NCI-H146 (cell line): Measurements from ENCODE around the gene TRIM61.
"Not testable (repeated sequence)": the region's sequence is repeated elsewhere in the genome, so short reads cannot be mapped to it uniquely, and the experiment has no call there.

Experiments
- DNase-seq: peaks from one replicate; lab custom pipeline; 2025; lab: John Stamatoyannopoulos, UW

Gene TRIM61

DNA sequence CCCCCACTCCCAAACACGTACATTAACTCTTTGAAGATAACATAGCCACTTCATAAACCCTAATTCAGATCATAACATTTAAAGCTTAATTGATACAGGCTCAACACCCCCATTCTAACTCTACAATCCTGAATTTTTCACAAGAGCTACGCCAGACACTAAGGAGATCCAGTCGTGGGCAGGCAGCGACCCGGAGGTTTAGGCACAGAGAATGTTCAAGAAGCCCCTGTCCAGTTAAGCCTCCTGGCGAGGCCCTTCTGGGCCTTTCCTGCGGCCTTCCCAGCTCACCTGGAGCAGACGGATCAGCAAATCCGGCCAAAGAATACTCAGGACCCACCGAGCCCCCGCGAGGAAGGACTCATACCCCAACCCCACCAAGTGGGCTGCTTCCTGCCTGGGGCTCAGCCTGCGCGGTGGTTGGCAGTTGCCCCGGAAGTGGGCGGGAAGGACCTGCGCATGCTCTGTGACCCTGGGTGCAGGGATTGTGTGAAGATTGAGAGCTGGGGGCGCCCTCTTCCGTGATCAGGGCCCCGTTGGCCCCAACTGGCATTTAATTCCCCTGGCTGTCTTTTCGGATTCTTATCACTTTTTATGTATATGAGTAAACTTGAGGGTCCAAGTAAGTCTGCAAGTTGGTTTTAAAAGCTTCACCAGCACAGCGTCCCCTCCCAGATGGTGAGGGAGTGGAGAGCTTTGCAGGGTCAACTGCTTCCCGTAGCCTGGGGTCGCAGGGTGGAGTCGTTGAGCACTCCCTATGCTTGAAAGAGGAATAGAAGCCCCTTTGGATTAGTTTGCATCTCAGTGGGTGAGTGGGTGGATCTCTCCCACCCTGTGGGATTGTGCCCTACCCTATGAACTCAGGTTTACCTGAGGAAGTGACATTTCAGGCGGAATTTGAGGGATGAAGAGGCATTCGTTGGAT lies at the start of gene TRIM61:
TRIM61 (minus strand) TSS at position 415 of the 922 bp plus-strand sequence. CDS start 7,655 bp downstream, outside the sequence.
- no peak for DNase-seq

DNA sequence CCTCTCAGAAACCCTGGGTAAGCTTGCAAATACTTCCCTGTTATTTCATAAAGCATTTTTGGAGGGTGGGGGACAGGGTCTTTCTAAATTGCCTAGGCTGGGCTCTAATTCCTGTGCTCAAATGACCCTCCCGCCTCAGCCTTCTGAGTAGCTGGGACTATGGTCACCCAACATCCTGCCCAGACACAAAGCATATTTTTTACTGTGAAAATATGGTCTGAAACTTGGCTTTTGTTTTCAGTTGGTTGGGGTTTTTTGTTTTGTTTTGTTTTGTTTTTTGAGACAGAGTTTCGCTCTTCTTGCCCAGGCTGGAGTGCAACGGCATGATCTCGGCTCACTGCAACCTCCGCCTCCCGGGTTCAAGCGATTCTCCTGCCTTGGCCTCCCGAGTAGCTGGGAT lies 48.3 kb upstream of the TRIM61 start:
- not testable (repeated sequence) for DNase-seq

DNA sequence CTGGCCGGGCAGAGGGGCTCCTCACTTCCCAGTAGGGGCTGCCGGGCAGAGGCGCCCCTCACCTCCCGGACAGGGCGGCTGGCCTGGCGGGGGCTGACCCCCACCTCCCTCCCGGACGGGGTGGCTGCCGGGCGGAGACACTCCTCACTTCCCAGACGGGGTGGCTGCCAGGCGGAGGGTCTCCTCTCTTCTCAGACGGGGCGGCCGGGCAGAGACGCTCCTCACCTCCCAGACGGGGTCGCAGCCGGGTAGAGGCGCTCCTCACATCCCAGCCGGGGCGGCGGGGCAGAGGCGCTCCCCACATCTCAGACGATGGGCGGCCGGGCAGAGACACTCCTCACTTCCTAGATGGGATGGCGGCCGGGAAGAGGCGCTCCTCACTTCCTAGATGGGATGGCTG lies 42.5 kb upstream of the TRIM61 start:
- not testable (repeated sequence) for DNase-seq

GRCh38 chr4:165016971-165017370 lies 39.5 kb upstream of the TRIM61 start:
- DNase-seq: no peak

DNA sequence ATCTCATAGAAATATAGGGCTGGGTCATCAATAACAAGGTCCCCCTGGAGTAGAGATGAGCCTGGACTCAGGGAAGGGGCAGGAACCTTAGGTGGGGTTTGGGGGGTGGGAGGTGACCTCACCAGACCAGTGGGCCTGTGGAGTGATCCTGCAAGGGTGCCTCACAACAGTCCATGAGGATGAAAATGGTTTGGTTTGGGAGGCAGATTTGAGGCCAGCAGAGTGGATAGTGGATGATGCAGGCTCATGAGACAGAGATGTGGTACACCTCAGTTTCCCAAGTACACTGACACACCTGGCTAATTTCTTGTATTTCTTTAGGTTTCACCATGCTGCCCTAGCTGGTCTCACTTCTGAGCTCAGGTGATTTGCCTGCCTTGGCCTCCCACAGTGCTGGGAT lies 36.2 kb upstream of the TRIM61 start:
- DNase-seq: no peak

- DNase-seq: no peak
These were observed 33.9 kb upstream of the TRIM61 start for GRCh38 chr4:165011403-165011802.

DNA sequence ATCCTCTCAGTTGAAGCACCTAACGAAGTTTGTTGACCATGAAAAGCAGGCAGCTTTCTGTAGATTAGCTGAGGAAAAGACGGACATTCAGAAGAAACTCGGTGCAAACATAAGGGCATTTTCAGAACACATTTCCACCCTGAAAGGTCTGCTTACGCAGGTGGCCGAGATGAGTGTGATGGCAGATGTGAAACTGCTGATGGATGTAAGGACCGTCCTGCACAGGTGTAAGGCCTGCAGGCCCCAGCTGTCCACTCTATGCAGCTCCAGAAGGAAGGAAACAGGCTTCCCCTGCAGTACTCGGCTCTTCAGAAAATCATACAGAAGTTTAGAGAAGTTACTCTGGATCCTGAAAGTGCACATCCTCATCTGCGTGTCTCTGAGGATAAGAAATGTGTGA lies 33.5 kb upstream of the TRIM61 start:
- no peak for DNase-seq

- no peak for DNase-seq
These were observed 33.0 kb upstream of the TRIM61 start for GRCh38 chr4:165010487-165010886.

DNA sequence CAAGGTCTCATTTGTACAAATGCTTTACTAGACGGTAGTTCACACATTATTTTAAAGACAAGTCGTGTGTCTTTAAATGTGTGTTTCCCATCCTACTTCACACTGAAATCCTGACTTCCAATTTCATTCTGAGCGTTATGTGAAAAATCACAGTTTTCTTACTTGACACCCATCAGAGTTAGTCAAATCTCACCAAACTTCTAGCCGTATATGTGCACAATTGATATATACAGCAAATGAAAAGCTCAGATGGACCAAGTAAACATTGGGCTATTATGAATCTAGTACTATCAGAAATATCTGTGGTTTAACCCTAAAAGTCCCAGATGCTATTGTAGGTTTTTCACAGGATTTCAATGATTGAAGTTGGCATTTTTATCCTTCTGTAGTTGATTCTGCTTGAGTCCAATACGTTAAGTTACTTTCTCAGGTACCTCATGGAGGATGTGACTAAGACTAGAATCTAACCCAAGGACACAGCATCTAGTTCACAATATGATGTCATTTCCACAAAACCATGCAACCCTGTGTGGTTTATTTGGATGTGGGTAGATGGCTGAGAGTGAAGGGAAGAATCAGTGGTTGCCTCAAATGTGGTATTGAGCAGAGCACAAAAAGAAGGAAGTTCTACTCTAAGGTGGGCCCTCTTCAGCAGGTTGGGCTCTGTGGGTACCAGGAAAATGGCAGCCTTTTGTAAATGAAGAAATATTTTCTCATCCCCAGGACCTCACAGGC lies 32.2 kb upstream of the TRIM61 start:
- no peak for DNase-seq

DNA sequence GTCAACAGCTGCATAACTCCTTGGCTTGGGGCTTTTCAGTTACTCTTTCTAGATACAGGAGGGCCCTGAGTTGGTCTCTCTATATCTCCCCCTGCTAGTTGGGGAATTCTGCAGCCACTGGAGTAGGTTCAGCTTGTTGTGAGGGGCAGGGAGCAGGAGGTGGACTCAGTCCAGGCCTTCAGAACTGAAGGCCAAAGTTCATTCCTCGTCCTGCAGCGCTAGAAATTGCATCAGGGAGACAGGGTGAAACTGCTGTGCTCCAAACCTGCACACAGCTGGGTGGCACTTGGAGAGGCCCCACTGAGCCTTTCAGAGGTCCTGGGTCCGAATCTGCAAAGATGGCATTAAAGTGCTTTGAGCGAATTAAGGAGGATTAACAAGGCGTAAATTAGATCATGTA lies 29.4 kb upstream of the TRIM61 start:
- no peak for DNase-seq

- DNase-seq: no peak
These were observed 29.0 kb upstream of the TRIM61 start for GRCh38 chr4:165006456-165006855.

DNA sequence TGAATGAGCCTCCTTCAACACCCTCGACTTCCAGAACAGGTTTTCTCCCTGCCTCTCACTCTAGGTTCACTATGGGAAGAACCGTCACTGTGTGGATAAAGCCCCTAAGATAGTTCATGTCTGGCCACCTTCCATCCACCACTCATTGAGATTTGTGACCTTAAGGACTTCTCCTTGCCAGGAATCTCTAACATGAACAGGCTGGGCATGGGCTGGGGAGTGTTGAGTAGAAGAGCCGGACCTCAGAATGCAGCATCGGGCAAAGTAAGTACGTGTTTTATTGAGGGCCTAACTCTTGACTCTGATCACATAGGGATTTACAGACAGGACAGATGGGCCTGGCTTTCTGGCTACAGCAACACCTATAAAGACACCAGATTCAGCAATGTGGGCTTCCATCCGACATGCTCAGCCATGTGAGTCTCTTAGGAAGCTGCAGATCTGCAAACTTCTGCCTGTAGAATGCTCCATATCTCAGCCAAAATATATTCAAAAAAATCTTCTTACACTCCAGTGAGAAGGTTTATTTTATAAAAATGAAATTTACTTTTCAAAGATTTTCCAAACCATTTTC lies 28.0 kb upstream of the TRIM61 start:
- no peak for DNase-seq

GRCh38 chr4:165001957-165002356 lies 24.5 kb upstream of the TRIM61 start:
- not testable (repeated sequence) for DNase-seq

DNA sequence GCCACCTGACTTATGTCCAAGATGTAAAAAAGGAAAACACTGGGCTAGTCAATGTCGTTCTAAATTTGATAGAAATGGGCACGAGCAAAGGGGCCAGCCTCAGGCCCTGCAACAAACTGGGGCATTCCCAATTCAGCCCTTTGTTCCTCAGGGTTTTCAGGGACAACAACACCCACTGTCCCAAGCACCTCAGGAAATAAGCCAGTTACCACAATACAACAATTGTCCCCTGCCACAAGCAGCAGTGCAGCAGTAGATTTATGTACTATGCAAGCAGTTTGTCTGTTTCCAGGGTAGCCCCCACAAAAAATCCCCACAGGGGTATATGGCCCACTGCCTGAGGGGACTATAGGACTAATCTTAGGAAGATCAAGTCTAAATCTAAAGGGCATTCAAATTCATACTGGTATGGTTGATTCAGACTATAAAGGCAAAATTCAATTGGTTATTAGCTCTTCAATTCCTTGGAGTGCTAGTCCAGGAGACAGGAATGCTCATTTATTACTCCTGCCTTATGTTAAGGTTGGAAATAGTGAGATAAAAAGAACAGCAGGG lies 21.1 kb upstream of the TRIM61 start:
- DNase-seq: not testable (repeated sequence)

DNA sequence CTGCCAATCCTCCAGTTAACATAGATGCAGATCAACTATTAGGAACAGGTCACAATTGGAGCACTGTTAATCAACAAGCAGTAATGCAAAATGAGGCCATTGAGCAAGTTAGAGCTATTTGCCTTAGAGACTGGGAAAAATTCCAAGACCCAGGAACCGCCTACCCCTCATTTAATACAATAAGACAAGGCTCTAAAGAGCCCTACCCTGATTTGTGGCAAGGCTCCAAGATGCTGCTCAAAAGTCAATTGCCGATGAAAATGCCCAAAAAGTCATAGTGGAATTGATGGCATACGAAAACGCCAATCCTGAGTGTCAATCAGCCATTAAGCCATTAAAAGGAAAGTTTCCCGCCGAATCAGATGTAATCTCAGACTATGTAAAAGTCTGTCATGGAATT lies 20.5 kb upstream of the TRIM61 start:
- DNase-seq: no peak

DNA sequence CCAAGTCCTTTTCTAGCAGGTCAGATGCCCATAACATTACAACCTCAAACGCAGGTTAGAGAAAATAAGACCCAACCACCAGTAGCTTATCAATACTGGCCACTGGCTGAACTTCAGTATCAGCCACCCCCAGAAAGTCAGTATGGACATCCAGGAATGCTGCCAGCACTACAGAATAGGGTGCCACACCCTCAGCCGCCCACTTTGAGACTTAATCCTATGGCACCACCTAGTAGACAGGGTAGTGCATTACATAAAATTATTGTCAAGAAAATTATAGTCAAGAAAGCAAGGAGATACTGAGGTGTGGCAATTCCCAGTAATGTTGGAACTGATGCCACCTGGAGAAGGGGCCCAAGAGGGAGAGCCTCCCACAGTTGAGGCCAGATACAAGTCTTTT lies 19.9 kb upstream of the TRIM61 start:
- no peak for DNase-seq

DNA sequence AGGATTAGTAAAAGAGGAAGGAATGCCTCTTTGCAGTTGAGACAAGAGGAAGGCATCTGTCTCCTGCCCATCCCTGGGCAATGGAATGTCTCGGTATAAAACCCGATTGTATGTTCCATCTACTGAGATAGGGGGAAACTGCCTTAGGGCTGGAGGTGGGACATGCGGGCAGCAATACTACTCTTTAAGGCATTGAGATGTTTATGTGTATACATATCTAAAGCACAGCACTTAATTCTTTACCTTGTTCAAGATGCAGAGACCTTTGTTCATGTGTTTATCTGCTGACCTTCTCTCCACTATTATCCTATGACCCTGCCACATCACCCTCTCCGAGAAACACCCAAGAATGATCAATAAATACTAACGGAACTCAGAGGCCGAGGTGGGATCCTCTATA lies 18.7 kb upstream of the TRIM61 start:
- not testable (repeated sequence) for DNase-seq

DNA sequence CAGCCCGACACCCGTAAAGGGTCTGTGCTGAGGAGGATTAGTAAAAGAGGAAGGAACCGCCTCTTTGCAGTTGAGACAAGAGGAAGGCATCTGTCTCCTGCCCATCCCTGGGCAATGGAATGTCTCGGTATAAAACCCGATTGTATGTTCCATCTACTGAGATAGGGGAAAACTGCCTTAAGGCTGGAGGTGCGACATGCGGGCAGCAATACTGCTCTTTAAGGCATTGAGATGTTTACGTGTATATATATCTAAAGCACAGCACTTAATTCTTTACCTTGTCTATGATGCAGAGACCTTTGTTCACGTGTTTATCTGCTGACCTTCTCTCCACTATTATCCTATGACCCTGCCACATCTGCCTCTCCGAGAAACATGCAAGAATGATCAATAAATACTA lies 13.3 kb upstream of the TRIM61 start:
- DNase-seq: not testable (repeated sequence)

GRCh38 chr4:164989471-164989870 lies 12.0 kb upstream of the TRIM61 start:
- no peak for DNase-seq

GRCh38 chr4:164971929-164972328 lies 5.5 kb downstream of the TRIM61 start:
- not testable (repeated sequence) for DNase-seq

GRCh38 chr4:164959896-164960295 lies 17.6 kb downstream of the TRIM61 start:
- DNase-seq: no peak

DNA sequence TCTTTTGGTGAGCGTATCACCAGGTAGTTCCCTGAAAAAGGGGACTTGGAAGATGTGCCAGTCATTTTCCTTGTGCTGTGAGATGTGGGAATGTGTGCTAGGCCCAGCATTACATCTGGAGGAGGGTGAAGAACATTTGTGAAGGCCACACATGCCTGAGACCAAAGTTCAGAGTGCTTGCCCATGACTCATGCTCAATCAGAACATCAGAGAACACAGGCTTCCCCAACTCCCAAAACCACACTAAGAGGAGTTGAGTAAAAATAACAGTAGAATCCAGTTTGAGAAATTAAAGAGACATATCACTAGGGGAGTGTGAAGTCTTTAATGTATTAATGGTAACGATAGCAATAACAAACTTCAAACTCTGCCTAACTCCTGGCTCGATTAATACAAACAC lies 18.0 kb downstream of the TRIM61 start:
- DNase-seq: not testable (repeated sequence)
